NOMO-1 treated with DMSO at 0.1 percent for 48 hours (cell line): Measurements from ENCODE around the gene NOTUM.
A peak's percentile ranks its signal among the peaks of the same experiment; 100 is the strongest.

Experiments
- DNase-seq: peaks from one replicate; lab custom pipeline; 2025; ENCODE audit not compliant: unreplicated experiment; lab: John Stamatoyannopoulos, UW

NOTUM gene

GRCh38 chr17:81978524-81979298, 17.7 kb upstream of the NOTUM start:
- no peak for DNase-seq

DNA sequence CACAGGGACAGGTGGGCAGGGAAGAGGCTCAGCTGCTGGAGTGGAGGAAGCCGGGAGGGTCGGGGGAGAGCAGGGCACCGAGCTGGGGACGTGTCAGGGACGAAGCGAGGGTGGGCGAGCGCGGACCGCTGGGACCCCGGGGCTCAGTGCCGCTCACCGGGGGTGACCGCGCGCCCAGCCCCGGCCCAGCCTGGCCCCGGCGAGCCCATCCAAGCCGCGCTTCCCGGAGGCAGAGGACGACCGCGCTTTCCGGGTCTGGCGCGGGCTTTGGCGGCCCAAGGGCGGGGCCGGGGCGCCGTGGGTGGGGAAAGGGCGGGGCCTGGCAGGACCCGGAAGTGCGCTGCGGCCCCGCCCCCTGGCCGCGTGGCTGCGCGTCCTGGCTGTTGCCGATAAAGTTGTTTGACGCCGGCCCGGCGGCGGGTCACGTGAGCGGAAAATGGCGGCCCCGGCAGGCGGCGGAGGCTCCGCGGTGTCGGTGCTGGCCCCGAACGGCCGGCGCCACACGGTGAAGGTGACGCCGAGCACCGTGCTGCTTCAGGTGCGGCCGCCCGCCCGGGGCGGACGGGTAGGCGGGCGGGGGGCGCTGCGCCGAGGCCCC, 16.3 kb upstream of the NOTUM start, which contains the start of gene ASPSCR1:
Gene ASPSCR1 (plus strand): TSS at position 419 of the 598 bp plus-strand sequence. CDS start 18 bp downstream, at position 437.
- DNase-seq, result peak; percentile 73

DNA sequence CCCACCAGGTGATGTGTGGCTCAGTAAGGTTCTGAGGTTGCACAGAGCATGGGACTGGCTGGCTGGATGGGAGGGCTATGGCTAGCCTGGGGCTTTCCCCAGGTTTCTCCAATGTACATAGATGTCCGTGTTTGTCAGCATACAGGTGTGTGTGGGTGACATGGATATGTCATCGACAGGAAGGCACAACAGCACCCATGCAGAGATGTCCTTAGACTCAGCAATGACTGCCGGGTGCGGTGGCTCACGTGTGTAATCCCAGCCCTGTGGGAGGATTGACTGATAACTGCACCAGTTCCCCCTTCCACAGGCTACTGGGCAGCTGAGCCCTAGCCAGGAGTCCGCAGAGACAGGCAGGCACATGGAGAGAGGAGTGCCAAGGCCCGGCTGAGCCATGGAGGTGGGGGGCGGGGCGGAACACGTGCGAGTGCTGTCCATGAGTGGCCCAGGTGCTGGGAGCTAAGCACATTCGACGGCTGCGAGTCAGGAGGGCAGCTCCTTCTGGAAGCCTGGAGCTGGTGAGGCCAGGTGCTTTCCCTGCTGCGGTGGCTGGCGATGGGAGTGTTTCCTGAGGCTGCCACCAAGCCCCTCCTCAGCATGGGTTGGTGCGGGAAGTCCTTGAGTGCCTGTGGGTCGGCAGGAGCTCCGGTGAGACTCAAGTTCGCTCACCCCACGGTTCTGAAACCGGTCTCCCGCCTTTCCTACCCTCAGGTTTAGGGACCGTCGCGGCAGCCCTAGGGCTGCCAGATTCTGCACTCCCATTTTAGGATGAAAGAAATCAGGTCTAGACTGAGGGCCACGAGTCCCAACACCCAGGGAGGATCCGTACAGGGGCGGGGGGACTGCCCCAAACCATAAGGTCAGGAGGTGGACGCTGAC, 15.6 kb upstream of the NOTUM start:
- no peak for DNase-seq

GRCh38 chr17:81973432-81973831, 12.4 kb upstream of the NOTUM start:
- DNase-seq, result no peak

DNA sequence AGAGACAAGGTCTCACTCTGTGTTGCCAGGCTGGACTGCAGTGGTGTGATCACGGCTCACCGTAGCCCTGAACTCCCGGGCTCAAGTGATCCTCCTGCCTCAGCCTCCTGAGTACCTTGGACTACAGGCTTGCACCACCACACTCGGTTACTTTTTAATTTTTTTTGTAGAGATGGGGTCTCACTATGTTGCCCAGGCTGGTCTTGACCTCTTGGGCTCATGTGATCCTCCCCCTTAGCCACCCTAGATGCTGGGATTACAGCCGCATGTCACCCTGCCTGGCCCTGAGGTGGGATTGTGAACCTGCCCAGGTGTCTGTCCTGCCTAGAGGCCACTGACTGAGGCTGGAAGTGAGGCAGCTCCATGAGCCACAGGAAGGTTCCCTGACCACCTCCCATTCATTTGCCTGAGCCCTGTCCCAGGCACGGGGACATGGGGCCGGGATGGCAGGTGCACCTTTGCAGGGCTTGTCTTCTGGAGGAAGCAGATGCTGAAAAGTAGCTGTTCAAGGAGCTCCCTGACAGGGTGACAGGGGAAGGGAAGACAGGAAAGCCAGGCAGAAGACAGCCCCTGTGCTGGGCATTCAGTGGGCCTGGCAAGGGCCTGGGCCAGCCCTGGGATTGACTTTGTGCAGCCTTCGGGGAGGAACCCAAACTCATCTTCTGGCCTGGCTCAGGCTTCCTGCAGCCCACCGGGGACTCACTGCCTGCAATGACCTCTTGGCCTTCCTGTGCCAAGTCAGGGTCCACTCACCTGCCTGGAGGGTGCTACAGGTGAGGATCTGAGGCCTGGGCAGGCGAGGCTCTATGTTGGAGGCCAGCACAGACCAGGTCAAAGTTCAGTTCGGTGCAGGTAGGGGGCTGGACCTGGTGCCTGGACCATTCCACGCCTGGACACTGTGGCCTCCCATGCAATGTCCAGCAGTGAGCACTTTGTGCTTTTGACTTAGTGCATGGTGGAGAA, 8.1 kb upstream of the NOTUM start:
- DNase-seq, result no peak

DNA sequence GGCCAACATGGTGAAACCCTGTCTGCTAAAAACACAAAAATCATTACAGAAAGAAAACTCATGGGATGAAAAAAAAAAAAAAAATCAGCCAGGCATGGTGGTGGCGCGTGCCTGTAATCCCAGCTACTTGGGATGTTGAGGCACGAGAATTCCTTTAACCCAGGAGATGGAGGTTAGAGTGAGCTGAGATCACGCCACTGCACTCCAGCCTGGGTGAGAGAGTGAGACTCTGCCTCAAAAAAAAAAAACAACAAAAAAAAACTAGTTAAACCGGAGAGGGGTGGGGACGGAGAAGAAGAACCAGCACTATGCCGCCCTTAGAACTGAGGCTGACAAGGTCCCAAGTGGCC, 7.4 kb upstream of the NOTUM start:
- DNase-seq, result no peak

DNA sequence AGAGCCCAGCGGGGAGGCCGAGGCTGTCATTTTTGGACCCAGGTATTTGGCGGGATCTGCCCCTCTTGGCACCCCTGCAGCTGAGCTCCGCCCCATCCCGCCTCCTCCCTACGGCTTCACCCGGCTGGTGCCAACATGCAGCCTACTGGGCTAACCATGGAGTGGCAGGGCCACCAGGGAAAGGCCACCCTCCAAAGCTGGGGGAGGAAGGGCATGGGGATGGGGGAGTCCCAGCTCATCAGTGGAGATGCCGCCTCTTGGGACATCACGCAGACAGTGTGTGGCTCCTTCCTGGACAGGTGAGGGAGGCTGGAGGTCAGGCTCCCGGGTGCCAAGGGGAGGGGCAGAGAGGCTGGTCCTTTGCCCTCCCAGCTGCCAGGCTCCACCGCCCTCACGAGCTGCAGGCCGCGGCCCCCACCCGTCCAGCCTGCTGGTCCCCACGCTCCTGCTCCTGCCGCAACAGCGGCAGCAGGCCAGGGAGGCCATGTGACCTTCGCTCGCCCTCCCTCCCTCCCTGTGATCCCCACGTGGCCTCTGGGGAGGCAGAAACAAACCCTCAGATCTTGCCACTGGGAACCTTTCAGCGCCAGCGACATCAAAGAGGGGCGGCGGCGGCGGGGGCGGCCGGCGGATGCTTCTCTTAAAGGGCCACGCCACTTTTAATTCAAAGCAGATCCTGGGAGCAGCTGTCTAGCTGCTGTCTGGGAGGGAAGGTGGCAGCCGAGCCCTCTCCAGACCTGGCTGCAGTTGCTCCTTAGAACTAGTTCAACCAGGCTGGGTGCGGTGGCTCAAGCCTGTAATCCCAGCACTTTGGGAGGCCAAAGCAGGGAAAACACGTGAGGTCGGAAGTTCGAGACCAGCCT, 6.8 kb upstream of the NOTUM start:
- DNase-seq, result peak; percentile 91

- DNase-seq, result no peak
Measured at GRCh38 chr17:81967244-81967532, 6.2 kb upstream of the NOTUM start.

DNA sequence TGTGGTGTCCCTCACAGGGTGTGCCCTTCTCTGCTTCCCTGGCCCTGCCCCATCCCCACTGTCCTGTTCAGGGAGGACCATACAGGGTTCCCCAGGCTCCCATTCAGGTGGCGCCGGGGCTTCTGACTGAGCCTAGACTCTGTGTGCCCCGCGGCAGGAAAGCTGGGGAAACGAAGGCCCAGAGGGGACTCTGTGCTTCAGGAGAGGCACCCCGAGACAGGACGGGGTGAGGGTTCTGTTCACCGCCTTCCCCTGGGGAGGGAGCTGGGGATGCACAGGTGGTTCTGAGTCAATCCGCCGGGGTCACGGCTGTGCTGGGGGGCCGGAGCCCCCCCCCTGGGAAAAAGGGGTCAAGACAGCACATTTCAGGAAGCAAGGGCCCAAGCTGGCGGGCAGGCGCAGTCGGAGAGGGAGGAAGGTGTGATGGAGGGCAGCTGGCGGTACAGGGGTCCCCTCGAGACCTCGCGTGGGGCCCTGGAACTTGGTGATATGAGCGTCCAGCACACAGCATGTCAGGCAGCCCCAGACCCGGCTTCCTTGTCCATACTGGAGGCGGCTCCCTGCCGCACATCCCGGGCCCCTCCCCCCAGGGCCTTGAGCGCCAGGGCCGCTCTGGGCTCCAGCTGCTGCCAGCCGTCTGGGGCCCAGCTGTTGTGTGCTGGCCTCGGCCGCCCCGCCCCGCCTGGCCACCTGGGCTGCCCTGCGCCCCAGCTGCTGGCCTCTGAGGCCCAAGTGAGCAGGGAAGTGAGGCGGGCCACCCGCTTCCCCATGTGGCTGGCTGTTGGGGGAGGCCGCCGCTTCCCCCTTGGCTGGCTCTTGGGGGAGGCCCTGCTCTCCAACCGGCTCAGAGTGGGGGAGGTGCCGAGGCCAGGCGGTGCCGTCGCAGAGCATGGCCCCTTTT, 5.6 kb upstream of the NOTUM start:
- DNase-seq, result peak; percentile 81

DNA sequence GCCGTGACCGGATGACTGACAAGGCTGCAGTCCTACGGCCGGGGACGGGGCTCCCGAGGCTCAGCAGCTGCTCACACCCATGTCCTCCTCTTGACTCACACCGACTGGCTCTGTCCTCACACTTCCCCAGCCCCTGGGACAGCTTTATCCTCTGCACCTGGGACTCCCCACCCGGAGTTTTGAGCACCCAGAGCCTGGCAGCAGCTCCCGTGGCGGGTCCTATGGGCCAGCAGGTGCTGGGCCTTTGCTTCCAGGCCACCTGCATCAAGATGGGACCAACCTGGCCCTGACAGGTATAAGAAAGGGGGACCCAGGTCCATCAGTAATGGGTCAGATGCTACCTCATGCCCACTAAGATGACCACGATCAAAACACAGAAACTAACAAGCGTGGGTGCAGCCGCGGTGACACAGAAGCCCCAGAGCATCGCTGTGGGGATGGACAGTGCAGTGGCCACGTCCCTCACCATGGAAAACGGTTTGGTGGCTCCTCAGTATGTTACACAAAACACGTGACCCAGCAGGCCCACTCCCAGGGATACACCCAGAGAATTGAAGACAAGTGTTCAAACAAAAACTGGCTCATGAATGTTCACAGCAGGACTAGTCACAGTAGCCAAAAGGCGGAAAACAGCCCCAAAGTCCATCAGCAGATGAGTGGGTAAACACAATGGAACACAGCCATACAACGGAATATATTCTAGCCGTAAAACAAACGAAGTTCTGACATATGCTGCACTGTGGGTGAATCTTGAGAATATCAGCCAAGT, 3.3 kb upstream of the NOTUM start:
- DNase-seq, result no peak

DNA sequence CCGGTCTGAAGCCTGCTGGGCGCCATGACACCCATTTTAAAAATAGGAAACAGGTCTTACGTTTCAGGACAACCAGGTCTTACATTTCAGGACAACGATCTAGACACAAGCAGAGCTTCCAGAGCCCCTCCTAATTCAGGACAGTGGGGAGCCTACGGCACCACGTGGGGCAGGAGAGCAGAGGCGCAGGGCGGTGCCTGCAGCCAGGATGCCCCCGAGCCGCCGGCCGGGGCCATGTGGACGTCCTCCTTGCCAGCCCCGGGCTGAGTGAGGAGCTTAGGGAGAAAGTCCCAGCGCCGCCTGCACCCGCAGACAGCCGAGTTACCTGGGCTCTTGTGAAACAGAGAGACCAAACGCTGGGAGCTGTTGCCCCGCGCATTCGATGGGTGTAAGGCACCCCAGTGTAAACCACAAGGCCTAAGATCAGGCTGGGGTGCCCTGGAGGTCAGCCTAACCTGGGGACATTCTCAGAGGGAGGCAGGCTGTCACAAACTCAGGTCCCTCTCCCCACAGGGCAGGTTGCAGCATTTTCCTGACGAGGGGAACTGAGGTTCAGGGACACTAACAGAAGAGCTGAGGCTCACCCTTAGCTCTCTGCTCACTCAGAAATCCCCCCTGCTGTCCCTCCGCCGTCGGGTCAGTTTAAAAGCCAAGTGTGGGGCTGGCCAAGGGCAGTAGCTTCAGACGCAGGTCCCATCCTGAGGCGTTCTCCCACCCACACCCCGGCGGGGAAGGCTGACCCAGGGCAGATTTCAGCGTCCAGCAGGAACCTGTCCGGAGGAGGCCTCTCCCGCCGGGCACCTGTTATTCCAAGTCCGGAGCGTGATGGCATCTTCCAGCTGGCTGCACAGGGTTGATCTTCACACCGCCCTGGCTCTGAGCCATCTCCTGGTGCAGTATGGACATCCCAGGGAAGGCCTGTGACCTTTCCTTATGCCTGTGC, 1.8 kb upstream of the NOTUM start:
- DNase-seq, result no peak

- DNase-seq, result no peak
Measured at GRCh38 chr17:81961521-81962498, 823 bp upstream of the NOTUM start.

- DNase-seq, result no peak
Measured at GRCh38 chr17:81960130-81960958, 643 bp downstream of the NOTUM start.

- DNase-seq, result peak; percentile 43
Measured at GRCh38 chr17:81959362-81960129, 1.4 kb downstream of the NOTUM start.
